HG02759 (cell line): ENCODE data around the gene MYD88.

Experiments
- ATAC-seq: cut with Tn5 transposase; IDR thresholded peaks from one replicate; pipeline ENCODE4 v1.9.1; 2021; ENCODE audit warnings: mild to moderate bottlenecking, moderate library complexity; ENCODE audit not compliant: unreplicated experiment

The MYD88 gene

DNA sequence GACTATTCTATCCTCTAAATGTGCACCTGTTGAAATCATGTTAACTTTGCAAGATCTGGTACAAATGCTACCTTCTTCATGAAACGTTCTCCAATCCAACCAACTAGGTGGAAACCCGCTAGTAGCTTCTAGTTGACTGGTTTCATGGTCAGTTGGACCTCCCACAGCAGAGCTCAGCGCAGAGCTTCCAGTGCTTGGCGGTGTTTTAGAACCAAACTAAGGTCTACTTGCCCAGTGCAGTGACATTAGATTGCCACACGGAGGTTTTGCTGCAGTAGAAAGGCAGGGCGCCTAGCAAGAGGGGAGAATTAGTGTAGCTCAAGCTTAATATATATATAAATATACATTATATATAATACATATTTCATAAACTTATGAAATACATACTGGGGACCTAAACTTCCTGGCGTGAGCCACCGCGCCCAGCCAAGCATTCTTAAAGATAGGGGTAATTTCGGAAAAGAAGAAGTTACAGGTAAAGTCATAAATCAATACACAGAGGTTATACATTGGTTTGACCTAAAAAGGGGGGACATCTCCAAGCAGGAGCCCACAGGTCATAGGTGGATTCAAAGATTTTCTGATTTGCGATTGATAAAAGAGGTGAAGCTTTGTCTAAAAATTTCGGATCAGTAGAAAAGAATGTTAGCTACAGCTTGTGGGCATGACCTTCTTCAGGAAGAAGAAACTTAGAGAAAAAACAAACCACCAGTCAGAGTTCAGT lies 24.8 kb downstream of the MYD88 start:
- no peak for ATAC-seq

- no peak for ATAC-seq
These were observed 25.6 kb downstream of the MYD88 start for GRCh38 chr3:38163841-38164642.

GRCh38 chr3:38164643-38164951 lies 26.1 kb downstream of the MYD88 start:
- peak; percentile 13 for ATAC-seq

DNA sequence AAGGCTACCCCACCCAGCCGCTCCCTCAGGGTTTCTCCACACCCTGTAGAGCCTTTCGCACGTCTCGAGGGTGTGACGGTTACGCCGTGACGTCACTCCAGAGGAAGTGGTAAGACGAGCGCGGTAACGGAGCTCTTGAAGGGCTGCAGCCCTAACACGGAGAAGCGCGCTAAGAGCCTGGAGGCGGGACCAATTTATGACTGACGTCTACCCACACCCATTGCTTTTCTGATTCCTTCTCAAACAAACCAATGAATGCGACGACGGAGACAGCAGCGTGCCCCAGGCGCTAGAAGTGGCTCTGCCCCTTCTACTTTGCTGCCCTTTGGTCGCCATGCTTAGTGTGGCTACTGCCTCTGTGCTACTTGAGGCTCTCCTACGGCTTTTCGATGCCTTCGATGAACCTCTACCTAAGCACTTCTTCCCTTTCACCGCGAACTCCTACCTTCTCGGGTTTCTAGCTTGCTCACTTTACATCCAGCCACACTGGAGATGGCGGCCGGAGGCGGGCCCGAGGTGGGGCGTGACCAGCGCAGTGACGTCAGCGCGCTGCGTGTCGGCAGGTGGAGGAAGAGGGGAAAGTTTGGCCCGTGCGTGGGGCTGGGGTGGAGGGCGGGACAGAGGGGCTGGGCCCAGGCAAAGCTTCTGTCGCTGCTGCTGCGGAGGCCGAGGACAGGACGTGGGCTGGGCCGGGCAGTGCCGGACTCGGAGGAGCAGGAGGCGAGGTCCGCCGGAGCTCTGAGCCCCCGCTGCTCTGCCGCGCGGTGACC lies 26.7 kb downstream of the MYD88 start, which contains the start of gene OXSR1:
OXSR1 (plus strand) TSS at position 586 of the 770 bp plus-strand sequence. CDS start 340 bp downstream, outside the sequence.
- peak; percentile 87 for ATAC-seq

DNA sequence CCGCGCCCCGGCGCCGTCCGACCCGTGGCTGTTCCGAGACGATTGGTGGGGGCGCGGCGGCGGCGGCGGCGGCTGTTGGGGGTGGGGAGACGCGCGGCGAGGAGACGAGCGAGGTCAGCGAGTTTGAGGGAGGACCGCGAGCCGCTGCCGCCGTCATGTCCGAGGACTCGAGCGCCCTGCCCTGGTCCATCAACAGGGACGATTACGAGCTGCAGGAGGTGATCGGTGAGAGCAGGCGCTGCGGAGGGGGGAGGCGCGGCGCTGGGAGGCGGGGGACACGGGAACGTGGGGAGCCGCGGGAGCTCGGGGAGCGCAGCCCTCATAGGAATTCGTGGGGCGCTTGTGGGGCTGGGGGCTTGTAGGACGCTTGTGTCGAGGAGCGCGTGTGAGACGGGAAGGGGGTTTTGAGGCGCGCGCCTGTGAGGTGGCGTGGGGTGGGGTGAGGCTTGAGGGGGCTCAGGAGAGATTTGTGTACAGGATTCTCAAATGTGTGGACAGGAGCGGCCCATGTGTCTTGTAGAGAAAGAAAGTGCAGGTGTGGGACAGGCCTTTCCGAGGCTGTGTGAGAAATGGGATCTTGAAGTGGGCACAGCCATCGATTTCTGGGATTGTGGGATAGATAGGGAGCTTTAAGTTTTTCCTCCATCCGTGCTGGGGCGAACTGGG lies 27.4 kb downstream of the MYD88 start:
- ATAC-seq, result no peak

DNA sequence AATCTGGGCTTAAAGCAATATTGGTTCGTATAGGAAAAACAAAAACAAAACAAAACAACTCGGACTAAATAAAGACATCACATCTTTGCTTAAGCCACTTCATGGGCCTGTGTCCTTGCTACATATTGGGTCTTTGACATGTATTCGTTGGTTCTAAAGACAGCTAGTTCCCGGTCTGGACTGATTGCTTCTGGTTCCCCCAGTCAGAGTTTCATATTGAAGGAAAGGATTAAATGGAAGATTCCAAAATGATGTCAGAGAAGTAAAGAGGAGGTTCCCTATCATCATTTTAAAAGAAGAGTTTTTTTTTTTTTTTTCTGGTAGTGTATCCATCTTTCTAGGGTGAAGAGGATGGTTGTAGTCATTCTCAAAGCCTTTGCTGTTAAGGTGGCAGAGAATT lies 29.1 kb downstream of the MYD88 start:
- ATAC-seq, result no peak

DNA sequence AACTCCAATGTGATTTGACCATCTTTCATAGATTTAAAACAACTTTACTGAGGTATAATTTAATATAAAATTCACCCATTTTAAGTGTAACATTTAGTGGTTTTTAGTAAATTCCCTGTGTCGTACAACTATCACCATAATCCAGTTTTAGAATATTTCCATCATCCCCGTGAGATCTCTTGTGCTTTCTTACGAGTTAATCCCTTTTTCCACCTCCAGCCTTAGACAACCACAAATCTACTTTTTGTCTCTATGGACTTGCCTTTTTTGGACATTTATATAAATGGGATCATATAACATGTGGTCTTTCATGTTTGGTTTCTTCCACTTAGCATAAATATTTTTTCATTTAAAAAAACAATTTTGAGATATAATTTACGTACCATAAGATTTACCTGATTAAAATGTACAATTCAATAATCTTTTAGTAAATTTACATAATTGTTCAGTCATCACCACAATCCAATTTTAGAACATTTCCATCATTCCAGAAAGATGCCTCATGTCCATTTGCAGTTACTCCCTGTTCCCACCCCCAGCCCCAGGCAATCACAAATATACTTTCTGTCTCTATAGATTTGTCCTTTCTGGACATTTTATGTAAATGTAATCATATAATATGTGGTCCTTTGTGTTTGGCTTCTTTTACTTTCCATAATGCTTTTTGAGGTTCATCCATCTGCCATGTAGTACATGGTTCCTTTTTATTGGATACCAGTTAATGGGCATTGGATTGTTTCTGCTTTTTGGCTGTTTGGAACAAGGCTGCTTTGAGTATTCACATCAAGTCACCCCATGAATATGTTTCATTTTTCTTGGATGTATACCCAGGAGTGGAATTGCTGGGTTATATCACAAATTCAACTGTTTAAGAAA lies 29.9 kb downstream of the MYD88 start:
- no peak for ATAC-seq

DNA sequence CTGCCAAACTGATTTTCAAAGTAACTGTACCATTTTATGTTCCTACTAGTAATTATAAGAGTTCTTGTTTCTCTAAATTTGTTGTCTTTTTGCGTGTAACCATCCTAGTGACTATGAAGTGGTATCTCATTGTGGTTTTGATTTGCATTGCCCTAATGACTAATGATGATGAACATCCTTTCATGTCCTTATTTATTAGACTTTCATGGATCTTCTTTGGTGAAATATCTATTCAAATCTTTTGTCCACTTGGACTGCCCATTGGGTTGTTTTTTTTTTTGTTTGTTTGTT lies 30.5 kb downstream of the MYD88 start:
- no peak for ATAC-seq

DNA sequence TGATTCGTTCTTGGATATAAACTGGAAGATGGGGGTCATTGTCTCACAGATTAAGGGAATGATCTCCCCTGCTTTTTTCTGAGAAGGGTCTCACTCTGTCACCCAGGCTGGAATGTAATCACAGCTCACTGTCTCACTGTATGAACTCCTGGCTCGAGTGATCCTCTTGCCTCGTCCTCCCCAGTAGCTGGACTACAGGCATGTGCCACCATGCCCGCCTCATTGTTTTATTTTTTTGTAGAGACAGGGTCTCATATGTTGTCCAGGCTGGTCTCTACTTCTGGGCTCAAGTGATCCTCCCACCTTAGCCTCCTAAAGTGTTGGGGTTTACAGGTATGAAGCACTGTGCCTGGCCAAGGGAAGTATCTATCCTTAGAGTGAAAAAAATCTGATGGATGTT lies 32.3 kb downstream of the MYD88 start:
- ATAC-seq, result no peak

- ATAC-seq, result no peak
These were observed 33.2 kb downstream of the MYD88 start for GRCh38 chr3:38171622-38172021.

- ATAC-seq, result peak; percentile 52
These were observed 35.5 kb downstream of the MYD88 start for GRCh38 chr3:38173834-38174418.

DNA sequence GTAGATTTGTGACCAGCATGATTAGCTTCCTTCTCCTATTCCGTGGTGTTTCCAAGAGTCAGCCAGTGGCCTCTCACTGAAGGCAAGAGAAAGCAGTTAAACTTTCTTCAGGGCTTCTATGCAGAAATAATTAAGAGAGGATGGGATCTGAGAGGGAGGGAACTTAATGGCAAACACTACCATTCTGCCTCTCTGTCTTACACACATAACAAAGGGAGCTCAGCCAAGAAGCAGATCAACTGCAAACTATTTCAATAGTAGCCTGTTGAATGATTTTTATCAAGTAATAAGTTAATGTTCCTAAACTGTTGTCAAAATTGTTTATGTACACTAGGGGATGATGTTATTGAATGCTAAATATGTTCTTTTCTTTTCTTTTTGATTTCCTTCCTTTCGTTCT lies 38.7 kb downstream of the MYD88 start:
- ATAC-seq, result no peak

- ATAC-seq, result no peak
These were observed 48.3 kb downstream of the MYD88 start for GRCh38 chr3:38186781-38187180.

DNA sequence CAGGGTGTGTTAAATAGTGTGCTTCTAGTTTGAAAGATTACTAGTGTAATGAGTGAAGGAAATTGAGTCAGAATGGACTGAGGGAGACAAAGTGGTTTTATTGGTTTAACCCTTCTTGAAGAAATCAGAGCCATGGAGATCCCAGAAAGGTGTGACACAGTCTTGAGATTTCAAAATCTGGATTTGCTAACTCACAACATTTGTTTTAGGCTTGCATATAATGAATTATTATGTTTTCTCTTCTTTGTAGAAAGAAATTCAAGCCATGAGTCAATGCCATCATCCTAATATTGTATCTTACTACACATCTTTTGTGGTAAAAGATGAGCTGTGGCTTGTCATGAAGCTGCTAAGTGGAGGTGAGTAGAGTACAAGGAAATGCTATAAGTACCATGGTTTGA lies 52.0 kb downstream of the MYD88 start:
- no peak for ATAC-seq
